ENCODE results near the gene FHOD1.

Gene FHOD1

DNA sequence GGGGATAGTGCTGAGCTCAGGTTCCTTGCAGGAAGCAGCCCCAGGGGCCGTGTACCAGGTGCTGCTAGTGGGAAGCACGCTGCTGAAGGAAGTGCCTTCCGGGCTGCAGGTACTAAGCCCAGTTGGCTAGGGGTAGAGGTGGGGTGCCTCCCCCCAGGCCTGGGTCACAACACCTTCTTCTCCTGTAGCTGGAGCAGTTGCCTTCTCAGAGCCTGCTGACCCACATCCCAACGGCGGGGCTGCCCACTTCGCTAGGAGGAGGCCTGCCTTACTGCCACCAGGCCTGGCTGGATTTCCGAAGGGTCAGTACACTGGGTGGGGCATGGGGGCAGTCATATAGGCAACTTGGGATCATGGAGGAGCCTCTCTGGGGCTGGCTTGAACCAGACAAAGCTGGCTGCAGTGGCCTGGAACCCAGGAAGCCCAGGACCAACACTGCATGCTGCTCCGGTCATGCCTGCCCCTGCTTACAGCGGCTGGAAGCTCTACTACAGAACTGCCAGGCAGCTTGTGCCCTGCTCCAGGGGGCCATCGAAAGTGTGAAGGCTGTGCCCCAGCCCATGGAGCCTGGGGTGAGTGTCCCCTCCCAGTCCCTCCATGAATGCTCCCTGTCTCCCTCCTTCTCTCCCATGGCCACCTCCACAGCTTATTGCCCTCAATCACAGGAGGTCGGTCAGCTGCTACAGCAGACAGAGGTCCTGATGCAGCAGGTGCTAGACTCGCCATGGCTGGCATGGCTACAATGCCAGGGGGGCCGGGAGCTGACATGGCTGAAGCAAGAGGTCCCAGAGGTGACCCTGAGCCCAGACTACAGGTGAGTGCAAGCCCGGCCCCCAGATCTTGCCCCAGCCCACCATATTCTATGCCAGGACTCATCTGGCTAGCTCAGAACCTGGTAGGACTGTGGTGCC lies 34.5 kb upstream of the FHOD1 start:
- DNase-seq (ENCODE audit: low spot score): no peak
- no peaks in the 10 kb centered on the region for H3K27me3 Mint-ChIP-seq (ENCODE audit: low read depth)
- H3K36me3 Mint-ChIP-seq (ENCODE audit: low read depth): peaks cover 4% of the 10 kb centered on the region
- no peak overlapping the region for H3K4me3 Mint-ChIP-seq
- no peak overlapping the region for H3K27ac Mint-ChIP-seq
- no peaks in the 10 kb centered on the region for H3K9me3 Mint-ChIP-seq
- peaks cover 12% of the 10 kb centered on the region for H3K4me1 Mint-ChIP-seq (ENCODE audit: low read depth)

DNA sequence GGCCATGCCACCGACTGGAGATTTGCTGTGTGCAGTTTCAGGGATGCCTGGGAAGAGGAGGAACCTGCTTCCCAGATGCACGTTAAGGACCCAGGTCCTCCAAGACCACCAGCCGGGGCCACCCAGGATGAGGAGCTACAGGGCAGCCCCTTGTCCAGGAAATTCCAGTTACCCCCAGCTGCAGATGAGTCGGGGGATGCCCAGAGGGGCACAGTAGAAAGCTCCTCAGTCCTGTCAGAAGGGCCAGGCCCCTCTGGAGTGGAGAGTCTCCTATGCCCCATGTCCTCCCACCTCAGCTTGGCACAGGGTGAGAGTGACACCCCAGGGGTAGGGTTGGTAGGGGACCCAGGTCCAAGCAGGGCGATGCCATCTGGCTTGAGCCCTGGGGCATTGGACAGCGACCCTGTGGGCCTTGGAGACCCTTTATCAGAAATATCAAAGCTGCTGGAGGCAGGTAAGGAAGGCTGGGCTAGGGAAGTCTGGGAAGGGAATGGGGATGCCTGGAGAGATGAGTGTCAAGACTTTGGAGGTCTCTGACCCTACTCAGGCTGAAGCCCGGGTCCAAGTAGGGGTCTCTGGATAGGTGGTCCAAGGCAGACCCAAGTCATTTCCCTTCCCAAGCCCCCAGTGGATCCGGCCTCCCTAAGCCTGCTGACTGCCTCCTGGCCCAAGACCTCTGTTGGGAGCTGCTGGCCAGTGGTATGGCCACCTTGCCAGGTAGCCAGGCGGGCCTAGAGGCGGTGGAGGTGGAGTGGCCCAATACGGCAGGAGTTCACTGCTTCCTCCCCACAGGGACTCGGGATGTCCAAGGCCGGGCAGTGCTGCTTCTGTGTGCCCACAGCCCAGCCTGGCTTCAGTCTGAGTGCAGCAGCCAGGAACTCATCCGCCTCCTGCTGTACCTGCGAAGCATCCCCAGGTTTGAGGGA lies 33.1 kb upstream of the FHOD1 start:
- peak overlapping the region; percentile 52 for H3K4me3 Mint-ChIP-seq
- H3K4me1 Mint-ChIP-seq (ENCODE audit: low read depth): peaks cover 13% of the 10 kb centered on the region
- H3K27ac Mint-ChIP-seq: no peak overlapping the region
- no peaks in the 10 kb centered on the region for H3K9me3 Mint-ChIP-seq
- H3K36me3 Mint-ChIP-seq (ENCODE audit: low read depth): peaks cover 9% of the 10 kb centered on the region
- DNase-seq (ENCODE audit: low spot score): no peak
- no peaks in the 10 kb centered on the region for H3K27me3 Mint-ChIP-seq (ENCODE audit: low read depth)

DNA sequence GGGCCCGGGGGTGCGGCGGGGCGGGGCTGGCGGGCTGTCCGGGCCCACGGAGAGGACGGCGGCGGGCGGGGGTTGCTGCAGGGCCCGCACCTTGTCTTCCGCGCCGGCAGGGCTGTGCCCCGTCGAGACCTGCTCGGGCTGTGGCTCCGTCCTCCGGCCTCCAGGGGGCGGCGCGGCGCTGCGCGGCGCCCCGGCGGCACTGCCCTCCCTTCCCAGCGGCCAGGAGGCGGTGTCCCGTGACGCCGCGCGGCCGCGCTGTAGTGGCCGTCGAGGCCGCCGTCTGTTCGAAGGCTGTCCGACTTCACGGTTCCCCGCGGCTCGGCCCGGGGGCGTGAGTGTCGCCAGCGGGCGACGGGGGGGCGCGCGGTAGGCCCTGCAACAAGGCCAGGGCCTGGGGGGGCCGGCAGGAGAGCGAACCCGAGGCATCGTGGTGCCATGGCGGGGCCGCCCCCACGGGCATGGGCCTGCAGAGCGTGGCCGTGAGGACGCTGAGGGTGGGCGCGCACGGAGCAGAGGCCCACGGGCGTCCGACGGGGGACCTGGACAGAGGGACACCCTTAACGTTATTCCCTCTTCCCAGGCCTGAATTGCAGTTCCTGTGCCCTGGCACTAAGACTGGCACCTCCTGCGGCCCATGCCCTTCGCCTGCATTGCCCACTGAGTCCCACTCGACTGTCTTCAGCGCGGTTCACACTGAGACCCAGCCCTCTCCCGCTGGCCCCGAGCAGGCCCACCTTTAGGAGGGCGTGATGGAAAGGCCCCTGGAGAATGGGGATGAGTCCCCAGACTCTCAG lies 32.2 kb upstream of the FHOD1 start, which contains the start of gene PLEKHG4:
TSS of gene PLEKHG4 (plus strand) at position 237 of the 794 bp plus-strand sequence. CDS start at position 750, 513 bp downstream.
- Mint-ChIP-seq H3K27ac (peak within 1 kb of the TSS; percentile 77), H3K36me3 (ENCODE audit: low read depth) (peaks cover 9% of the 10 kb centered on the region), H3K9me3 (no peaks in the 10 kb centered on the region), H3K27me3 (ENCODE audit: low read depth) (no peaks in the 10 kb centered on the region), H3K4me1 (ENCODE audit: low read depth) (peaks cover 13% of the 10 kb centered on the region), H3K4me3 (peak within 1 kb of the TSS; percentile 88)
- DNase-seq (ENCODE audit: low spot score): peak; percentile 86

DNA sequence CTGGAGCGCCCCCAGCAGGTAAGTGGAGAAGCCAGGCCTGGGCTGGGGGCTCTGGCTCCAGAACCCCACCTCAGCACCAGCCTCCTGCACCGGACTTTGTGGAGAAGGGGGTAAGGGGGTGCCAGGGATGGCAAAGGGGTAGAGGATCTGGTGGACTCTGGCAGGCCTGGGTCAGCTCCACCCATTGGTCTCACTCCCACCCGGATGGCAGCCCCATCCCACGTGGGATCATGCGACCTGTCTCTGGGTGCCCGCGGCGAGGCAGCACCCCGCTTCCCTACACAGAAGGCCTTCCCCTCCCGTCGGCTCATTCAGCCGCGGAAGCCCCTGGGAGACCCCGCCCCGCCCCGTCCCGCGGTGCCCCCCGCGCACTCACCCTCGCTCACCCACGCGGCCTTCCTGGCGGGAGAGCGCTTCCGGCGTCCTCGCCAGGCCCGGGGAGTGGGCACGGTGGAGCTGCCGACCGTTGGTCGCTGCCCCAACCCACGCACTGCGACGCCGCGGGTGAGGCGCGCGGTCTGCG lies 31.6 kb upstream of the FHOD1 start:
- no peaks in the 10 kb centered on the region for H3K27me3 Mint-ChIP-seq (ENCODE audit: low read depth)
- H3K9me3 Mint-ChIP-seq: no peaks in the 10 kb centered on the region
- peaks cover 9% of the 10 kb centered on the region for H3K36me3 Mint-ChIP-seq (ENCODE audit: low read depth)
- peak overlapping the region; percentile 77 for H3K27ac Mint-ChIP-seq
- DNase-seq (ENCODE audit: low spot score): no peak
- peak overlapping the region; percentile 88 for H3K4me3 Mint-ChIP-seq
- H3K4me1 Mint-ChIP-seq (ENCODE audit: low read depth): peaks cover 13% of the 10 kb centered on the region

DNA sequence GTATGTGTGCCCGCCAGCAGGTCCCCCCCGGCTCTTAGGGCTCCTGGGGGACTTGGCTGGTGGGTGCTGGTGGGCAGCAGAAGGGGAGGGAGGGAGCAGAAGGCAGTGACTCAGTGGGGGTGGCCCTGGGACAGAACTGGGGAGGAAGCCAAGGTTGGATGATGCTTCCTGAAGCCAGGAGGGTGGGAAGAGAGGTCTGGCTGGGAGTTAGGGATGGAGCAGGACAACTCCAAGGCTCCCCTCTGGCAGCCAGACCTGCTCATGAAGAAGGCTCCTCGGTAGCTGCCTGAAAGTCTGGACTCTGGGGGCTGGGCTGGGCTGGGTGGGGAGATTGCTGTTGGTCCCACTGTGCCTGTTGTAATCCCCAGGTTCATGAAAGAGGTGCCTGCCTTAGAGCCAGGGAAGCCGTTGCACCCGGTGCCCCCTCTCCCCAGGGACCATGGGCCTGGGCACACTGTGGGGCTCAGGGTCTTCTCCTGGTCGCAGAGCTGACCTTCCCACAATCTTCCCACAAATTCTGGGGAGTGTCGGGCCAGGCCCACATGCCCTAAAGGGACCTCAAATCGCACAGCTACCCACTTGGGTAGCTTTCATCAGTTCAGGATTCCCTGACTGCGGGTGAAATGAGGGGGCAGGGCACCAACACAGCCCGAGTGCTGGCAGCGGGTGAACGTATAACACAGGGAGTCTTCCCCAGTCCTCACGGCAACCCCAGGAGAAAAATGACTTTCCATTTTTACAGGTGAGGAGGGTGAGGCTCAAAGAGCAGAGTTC lies 30.9 kb upstream of the FHOD1 start:
- Mint-ChIP-seq H3K27ac (peak overlapping the region; percentile 77), H3K4me1 (ENCODE audit: low read depth) (peaks cover 13% of the 10 kb centered on the region), H3K27me3 (ENCODE audit: low read depth) (no peaks in the 10 kb centered on the region), H3K36me3 (ENCODE audit: low read depth) (peaks cover 12% of the 10 kb centered on the region), H3K9me3 (no peaks in the 10 kb centered on the region), H3K4me3 (peak overlapping the region; percentile 88)
- DNase-seq (ENCODE audit: low spot score): no peak

DNA sequence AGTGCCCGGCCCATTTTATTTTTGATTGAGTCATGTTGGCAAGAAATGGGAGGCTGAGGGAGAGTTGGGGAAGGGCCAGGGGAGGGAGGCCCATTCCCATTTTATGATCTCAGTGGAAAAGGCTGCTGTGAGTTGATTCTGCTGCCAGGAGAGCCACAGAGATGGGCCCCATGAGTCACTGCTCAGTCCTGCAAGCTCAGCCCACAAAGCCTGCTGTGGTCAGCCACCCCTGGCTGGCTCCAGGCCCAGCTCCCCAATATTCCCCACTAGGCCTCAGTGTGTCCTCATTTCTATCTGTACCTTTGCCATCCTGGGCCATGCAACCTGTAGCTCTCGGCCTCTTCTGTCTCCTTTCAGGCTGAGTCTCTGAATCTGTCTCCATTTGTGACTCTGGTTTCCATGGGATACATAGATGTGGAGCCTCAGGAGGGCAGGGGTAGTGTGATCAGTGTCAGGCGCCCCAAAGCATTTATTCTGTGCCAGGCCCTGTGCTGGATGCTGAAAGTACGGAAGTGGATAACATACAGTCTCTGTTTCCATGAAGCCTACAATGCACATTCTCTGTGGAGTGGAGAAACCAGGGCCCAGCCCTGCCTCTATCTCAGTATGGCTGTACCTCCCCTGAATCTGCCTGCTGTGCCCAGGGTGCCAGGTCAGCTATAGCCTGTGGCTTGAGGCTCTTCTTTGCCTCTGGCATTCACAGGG lies 30.2 kb upstream of the FHOD1 start:
- peak; percentile 35 for DNase-seq (ENCODE audit: low spot score)

DNA sequence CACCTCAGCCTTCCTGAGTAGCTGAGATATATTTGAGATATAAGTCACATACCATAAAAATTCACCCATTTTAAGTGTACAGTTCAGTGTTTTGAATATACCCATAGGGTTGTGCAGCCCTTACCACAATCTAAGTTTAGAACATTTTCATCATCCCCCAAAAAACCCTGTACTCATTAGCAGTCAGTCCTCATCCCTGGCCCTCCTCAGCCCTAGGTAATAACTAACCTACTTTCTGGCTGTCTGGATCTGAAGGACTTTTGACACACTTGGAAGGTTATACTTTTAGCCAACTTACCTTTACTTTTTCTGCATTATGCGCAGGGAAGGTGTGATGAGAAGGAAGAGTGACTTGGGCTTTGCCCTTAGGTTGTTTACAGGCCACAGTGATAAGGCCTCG lies 28.0 kb upstream of the FHOD1 start:
- Mint-ChIP-seq H3K4me1 (ENCODE audit: low read depth) (peaks cover 12% of the 10 kb centered on the region), H3K36me3 (ENCODE audit: low read depth) (peaks cover 12% of the 10 kb centered on the region), H3K27ac (no peak overlapping the region), H3K4me3 (no peak overlapping the region), H3K27me3 (ENCODE audit: low read depth) (no peaks in the 10 kb centered on the region), H3K9me3 (no peaks in the 10 kb centered on the region)
- no peak for DNase-seq (ENCODE audit: low spot score)

More for the DNA sequence above, 30.2 kb upstream of the FHOD1 start:
- H3K27me3 Mint-ChIP-seq (ENCODE audit: low read depth): no peaks in the 10 kb centered on the region
- H3K4me3 Mint-ChIP-seq: peak overlapping the region; percentile 63
- no peaks in the 10 kb centered on the region for H3K9me3 Mint-ChIP-seq
- H3K27ac Mint-ChIP-seq: peak overlapping the region; percentile 70
- H3K36me3 Mint-ChIP-seq (ENCODE audit: low read depth): peaks cover 12% of the 10 kb centered on the region
- peaks cover 13% of the 10 kb centered on the region for H3K4me1 Mint-ChIP-seq (ENCODE audit: low read depth)

DNA sequence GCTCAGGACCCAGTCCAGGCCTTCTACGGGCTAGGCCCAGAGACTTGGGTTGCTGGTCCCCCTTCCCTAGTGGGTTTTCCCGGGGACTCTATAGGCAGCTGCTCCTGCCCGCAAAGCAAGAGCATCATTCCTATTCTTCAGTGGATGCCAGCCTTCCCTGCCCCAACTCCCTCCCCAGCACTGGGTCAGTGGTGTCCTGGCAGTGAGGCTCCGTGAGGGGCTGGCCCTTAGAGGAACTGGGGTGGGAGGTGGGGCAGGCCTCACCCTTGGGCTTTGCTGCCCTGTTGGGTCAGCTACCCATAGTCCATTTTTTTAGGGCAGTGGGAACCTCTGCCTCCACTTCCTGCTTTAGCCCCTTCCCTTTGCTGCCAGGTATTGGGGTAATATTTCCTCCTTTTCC lies 24.2 kb upstream of the FHOD1 start:
- Mint-ChIP-seq H3K36me3 (ENCODE audit: low read depth) (peaks cover 5% of the 10 kb centered on the region), H3K27me3 (ENCODE audit: low read depth) (no peaks in the 10 kb centered on the region), H3K4me3 (no peak overlapping the region), H3K4me1 (ENCODE audit: low read depth) (no peaks in the 10 kb centered on the region), H3K27ac (no peak overlapping the region), H3K9me3 (no peaks in the 10 kb centered on the region)
- DNase-seq (ENCODE audit: low spot score): no peak

DNA sequence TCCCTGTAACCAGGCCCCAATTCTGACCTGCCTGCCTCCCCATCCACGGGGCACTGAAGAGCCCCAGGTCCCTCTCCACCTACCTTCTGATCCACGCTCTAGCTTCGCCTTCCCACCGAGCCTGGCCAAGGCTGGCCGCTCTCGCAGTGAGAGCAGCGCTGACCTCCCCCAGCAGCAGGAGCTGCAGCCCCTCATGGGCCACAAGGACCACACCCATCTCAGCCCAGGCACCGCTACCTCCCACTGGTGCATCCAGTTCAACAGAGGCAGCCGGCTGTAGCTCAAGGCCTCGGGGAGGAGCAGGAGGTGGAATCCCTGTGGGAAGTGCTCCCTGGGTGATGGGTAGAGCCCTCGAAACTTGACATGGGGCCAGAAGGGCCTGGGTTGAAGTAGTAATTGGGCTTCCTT lies 23.7 kb upstream of the FHOD1 start:
- no peak for DNase-seq (ENCODE audit: low spot score)
- no peak overlapping the region for H3K27ac Mint-ChIP-seq
- H3K9me3 Mint-ChIP-seq: no peaks in the 10 kb centered on the region
- no peaks in the 10 kb centered on the region for H3K27me3 Mint-ChIP-seq (ENCODE audit: low read depth)
- H3K4me1 Mint-ChIP-seq (ENCODE audit: low read depth): no peaks in the 10 kb centered on the region
- no peak overlapping the region for H3K4me3 Mint-ChIP-seq
- peaks cover 3% of the 10 kb centered on the region for H3K36me3 Mint-ChIP-seq (ENCODE audit: low read depth)

DNA sequence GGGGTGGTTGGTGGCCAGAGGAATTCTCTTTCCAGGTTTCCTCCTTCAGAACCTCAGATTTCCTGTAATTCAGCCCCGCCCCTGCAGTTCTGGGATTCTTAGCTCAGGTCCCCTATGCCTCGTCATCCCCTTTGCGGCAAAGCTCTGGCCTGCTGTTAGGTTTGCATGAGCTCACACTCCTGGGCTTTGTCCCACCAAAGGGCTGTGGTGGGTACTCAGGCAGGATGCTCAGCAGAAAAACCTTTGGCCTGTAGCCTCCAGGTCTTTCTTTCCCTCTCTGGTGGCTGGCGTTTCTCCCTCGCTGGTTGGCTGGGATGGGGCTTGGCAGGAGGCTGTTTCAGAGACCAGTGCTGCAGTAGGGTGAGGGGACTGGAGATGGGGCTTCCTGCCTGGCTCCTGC lies 22.5 kb upstream of the FHOD1 start:
- Mint-ChIP-seq H3K36me3 (ENCODE audit: low read depth) (peaks cover 3% of the 10 kb centered on the region), H3K4me3 (no peak overlapping the region), H3K9me3 (no peaks in the 10 kb centered on the region), H3K27me3 (ENCODE audit: low read depth) (no peaks in the 10 kb centered on the region), H3K27ac (no peak overlapping the region), H3K4me1 (ENCODE audit: low read depth) (no peaks in the 10 kb centered on the region)
- DNase-seq (ENCODE audit: low spot score): no peak

DNA sequence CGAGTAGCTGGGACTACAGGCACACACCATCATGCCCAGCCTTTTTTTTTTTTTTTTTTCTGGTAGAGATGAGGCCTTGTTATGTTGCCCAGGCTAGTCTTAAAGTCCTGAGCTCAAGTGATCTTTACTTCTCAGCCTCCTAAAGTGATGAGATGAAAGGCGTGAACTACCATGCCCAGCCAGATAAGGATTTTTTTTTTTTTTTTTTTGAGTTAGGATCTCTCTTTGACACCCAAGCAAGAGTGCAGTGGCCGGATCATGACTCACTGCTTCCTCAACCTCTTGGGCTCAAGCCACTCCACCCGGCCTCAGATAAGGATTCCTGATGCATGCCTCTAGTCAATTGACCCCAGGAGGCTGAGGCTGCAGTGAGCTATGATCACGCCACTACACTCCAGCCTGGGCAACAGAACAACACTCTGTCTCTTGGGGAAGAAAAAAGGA lies 20.9 kb upstream of the FHOD1 start:
- H3K27me3 Mint-ChIP-seq (ENCODE audit: low read depth): no peaks in the 10 kb centered on the region
- H3K36me3 Mint-ChIP-seq (ENCODE audit: low read depth): no peaks in the 10 kb centered on the region
- no peak overlapping the region for H3K27ac Mint-ChIP-seq
- DNase-seq (ENCODE audit: low spot score): no peak
- no peaks in the 10 kb centered on the region for H3K4me1 Mint-ChIP-seq (ENCODE audit: low read depth)
- H3K9me3 Mint-ChIP-seq: no peaks in the 10 kb centered on the region
- H3K4me3 Mint-ChIP-seq: no peak overlapping the region

DNA sequence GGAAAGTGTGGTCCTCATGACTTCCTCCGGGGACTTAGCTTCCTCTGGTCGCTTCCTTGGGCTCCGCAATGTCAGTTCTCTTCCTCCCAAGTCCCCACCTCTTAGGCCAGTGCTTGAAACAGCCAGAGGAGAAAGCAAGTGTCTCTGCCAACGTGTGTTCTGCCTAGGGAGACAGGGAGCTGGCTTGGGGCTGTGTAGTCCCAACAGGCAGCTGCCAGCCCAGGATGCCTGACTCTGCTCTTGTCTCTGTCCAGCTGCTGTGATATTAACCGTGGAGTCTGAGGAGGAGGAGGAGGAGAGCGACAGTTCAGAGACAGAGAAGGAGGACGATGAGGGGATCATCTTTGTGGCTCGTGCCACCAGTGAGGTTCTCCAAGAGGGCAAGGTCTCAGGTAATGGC lies 18.6 kb upstream of the FHOD1 start:
- Mint-ChIP-seq H3K27ac (no peak overlapping the region), H3K4me1 (ENCODE audit: low read depth) (peaks cover 2% of the 10 kb centered on the region), H3K27me3 (ENCODE audit: low read depth) (no peaks in the 10 kb centered on the region), H3K4me3 (no peak overlapping the region), H3K36me3 (ENCODE audit: low read depth) (no peaks in the 10 kb centered on the region), H3K9me3 (no peaks in the 10 kb centered on the region)
- DNase-seq (ENCODE audit: low spot score): no peak

All from T-helper 2 cell treated with Interferon-gamma antibody and Interleukin-4, amounts not matched to agents 5 μg/mL and 100 μg/mL, for 36 hours (primary cell).